GM21390 (cell line): ENCODE results near the gene MFN2.
"Not testable (repeated sequence)": the region's sequence is repeated elsewhere in the genome, so short reads cannot be mapped to it uniquely, and the experiment has no call there.

Experiments
- ATAC-seq: cut with Tn5 transposase; IDR thresholded peaks from one replicate; pipeline ENCODE4 v1.9.1; 2021; ENCODE audit not compliant: unreplicated experiment

Gene MFN2

GRCh38 chr1:12019858-12020509 lies 39.7 kb downstream of the MFN2 start:
- ATAC-seq, result no peak

- ATAC-seq, result no peak
Observed at GRCh38 chr1:12021616-12022015, 41.4 kb downstream of the MFN2 start.

- ATAC-seq, result no peak
Observed at GRCh38 chr1:12022036-12022435, 41.8 kb downstream of the MFN2 start.

GRCh38 chr1:12026586-12026985 lies 46.3 kb downstream of the MFN2 start:
- no peak for ATAC-seq

- no peak for ATAC-seq
Observed at GRCh38 chr1:12028248-12028647, 48.0 kb downstream of the MFN2 start.

GRCh38 chr1:12028957-12029511 lies 48.8 kb downstream of the MFN2 start:
- no peak for ATAC-seq

GRCh38 chr1:12029720-12030339 lies 49.6 kb downstream of the MFN2 start:
- no peak for ATAC-seq

- no peak for ATAC-seq
Observed at GRCh38 chr1:12031039-12031980, 51.1 kb downstream of the MFN2 start.

- no peak for ATAC-seq
Observed at GRCh38 chr1:12032161-12032621, 51.9 kb downstream of the MFN2 start.

GRCh38 chr1:12033441-12033840 lies 53.2 kb downstream of the MFN2 start:
- ATAC-seq, result not testable (repeated sequence)

GRCh38 chr1:12034381-12034801 lies 54.1 kb downstream of the MFN2 start:
- ATAC-seq, result no peak

GRCh38 chr1:12035312-12035711 lies 55.1 kb downstream of the MFN2 start:
- no peak for ATAC-seq

GRCh38 chr1:12037486-12038355 lies 57.5 kb downstream of the MFN2 start:
- no peak for ATAC-seq

GRCh38 chr1:12038356-12039163 lies 58.3 kb downstream of the MFN2 start:
- no peak for ATAC-seq

GRCh38 chr1:12039164-12039525 lies 58.9 kb downstream of the MFN2 start:
- no peak for ATAC-seq

- peak; percentile 34 for ATAC-seq
Observed at GRCh38 chr1:12039824-12040456, 59.7 kb downstream of the MFN2 start.

- peak; percentile 72 for ATAC-seq
Observed at GRCh38 chr1:12040457-12041051, 60.3 kb downstream of the MFN2 start.

- ATAC-seq, result not testable (repeated sequence)
Observed at GRCh38 chr1:12044187-12044877, 64.1 kb downstream of the MFN2 start.
